Trophoblast cell (in vitro differentiated cells and primary cell): ENCODE measurements around the gene BCAN.

ENCODE experiments used
- DNase-seq, 2 donors: peaks; one replicate each; pipeline ENCODE4 v3.0.0-alpha.2; 2016
- H2AFZ ChIP-seq: 2 replicates; pipeline ENCODE4 v1.6.1; 2013; ENCODE audit warnings: low read length, moderate library complexity, mild to moderate bottlenecking; ENCODE audit not compliant: insufficient read depth, poor library complexity
- H2AK5ac ChIP-seq: 2 replicates; pipeline ENCODE4 v1.6.1; 2013; ENCODE audit warnings: mild to moderate bottlenecking, low read length
- H2BK120ac ChIP-seq: 2 replicates; pipeline ENCODE4 v1.6.1; 2013; ENCODE audit warnings: low read length, mild to moderate bottlenecking, moderate library complexity; ENCODE audit not compliant: insufficient read depth, poor library complexity
- H2BK12ac ChIP-seq: 2 replicates; pipeline ENCODE4 v1.6.1; 2013; ENCODE audit warnings: mild to moderate bottlenecking, low read length, moderate library complexity
- H2BK5ac ChIP-seq: 2 replicates; pipeline ENCODE4 v1.6.1; 2013; ENCODE audit warnings: low read length, low read depth, moderate library complexity, mild to moderate bottlenecking; ENCODE audit not compliant: poor library complexity
- H3K14ac ChIP-seq: 2 replicates; pipeline ENCODE4 v1.6.1; 2013; ENCODE audit warnings: mild to moderate bottlenecking, low read length
- H3K18ac ChIP-seq: 2 replicates; pipeline ENCODE4 v1.6.1; 2013; ENCODE audit warnings: mild to moderate bottlenecking, low read length
- H3K23ac ChIP-seq: 2 replicates; pipeline ENCODE4 v1.6.1; 2013; ENCODE audit warnings: low read length
- H3K27ac ChIP-seq: 2 replicates; pipeline ENCODE4 v1.5.1; 2013; ENCODE audit warnings: low read depth, mild to moderate bottlenecking, inconsistent platforms, low read length, moderate library complexity
- H3K27me3 ChIP-seq: 2 replicates; pipeline ENCODE4 v1.6.1; 2013; ENCODE audit warnings: inconsistent platforms, mild to moderate bottlenecking, low read length, moderate library complexity; ENCODE audit not compliant: insufficient read depth
- H3K36me3 ChIP-seq, 2 experiments: 1 replicate in 1 of 2; 2 replicates in 1 of 2; pipeline ENCODE4 v1.6.1; 2013; ENCODE audit warnings: low read length in 2 of 2, mild to moderate bottlenecking in 2 of 2, moderate library complexity in 1 of 2; ENCODE audit not compliant: insufficient read depth in 2 of 2, control insufficient read depth in 1 of 2
- H3K4ac ChIP-seq: 2 replicates; pipeline ENCODE4 v1.6.1; 2013; ENCODE audit warnings: low read depth, mild to moderate bottlenecking, low read length, moderate library complexity
- H3K4me1 ChIP-seq, 2 experiments: 1 replicate in 1 of 2; 2 replicates in 1 of 2; pipeline ENCODE4 v1.6.1; 2013; ENCODE audit warnings: low read length in 2 of 2, mild to moderate bottlenecking in 2 of 2, moderate library complexity in 1 of 2; ENCODE audit not compliant: insufficient read depth in 2 of 2, control insufficient read depth in 1 of 2
- H3K4me2 ChIP-seq: 2 replicates; pipeline ENCODE4 v1.6.1; 2013; ENCODE audit warnings: inconsistent platforms, mild to moderate bottlenecking, low read length, moderate library complexity
- H3K4me3 ChIP-seq: 2 replicates; pipeline ENCODE4 v1.5.1; 2013; ENCODE audit warnings: mild to moderate bottlenecking, low read depth, low read length, inconsistent platforms
- H3K79me1 ChIP-seq: one replicate; pipeline ENCODE4 v1.6.1; 2013; ENCODE audit warnings: low read length
- H3K79me2 ChIP-seq: 2 replicates; pipeline ENCODE4 v1.6.1; 2013; ENCODE audit warnings: low read length, mild to moderate bottlenecking; ENCODE audit not compliant: control insufficient read depth, insufficient read depth, poor library complexity
- H3K9ac ChIP-seq: 2 replicates; pipeline ENCODE4 v1.6.1; 2013; ENCODE audit warnings: mild to moderate bottlenecking, low read length
- H3K9me3 ChIP-seq: 2 replicates; pipeline ENCODE4 v1.6.1; 2013; ENCODE audit warnings: low read depth, mild to moderate bottlenecking, control low read depth, inconsistent platforms, low read length; ENCODE audit not compliant: insufficient read depth
- H4K12ac ChIP-seq: 2 replicates; pipeline ENCODE4 v1.6.1; 2013; ENCODE audit warnings: low read depth, mild to moderate bottlenecking, low read length, moderate library complexity
- H4K8ac ChIP-seq: 2 replicates; pipeline ENCODE4 v1.6.1; 2013; ENCODE audit warnings: low read depth, mild to moderate bottlenecking, low read length, moderate library complexity
- H4K91ac ChIP-seq: one replicate; pipeline ENCODE4 v1.6.1; 2013; ENCODE audit warnings: low read depth, mild to moderate bottlenecking, low read length, moderate library complexity
- WGBS: extraction: QIAGEN DNeasy Blood & Tissue Kit; methylation state at CpG from one replicate; pipeline ENCODE4 v1.1.7; 2013; ENCODE audit warnings: missing lambda C conversion rate; ENCODE audit not compliant: insufficient read length, insufficient coverage; ENCODE audit errors: extremely low coverage; 5-methylcytosine and 5-hydroxymethylcytosine counted together

Gene BCAN

DNA sequence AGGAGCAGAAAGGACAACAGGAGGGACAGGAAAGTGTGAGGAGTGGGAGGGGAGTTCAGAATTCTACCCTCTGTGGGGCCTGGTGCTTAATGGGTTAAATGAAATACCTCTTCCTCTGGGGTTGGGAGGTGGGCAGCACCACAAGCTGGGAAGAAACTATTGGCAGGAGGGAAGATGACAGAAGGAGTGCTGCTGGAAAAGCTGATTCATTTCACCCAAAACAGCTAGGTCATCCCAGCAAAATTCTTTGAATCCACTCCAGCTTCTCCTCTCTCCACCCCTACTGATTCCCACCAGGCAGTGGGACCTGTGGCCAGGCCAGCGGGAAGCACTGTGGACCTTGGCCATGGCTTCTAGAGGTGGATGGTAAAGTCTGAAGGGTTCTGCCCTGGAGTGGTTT lies 12.8 kb downstream of the BCAN start:
- no peak overlapping the region for H2BK12ac ChIP-seq
- H3K4me3 ChIP-seq, result no peak overlapping the region
- no peaks in the 10 kb centered on the region for H3K79me1 ChIP-seq
- no peak overlapping the region for H3K4ac ChIP-seq
- H2BK5ac ChIP-seq, result no peak overlapping the region
- no peak overlapping the region for H4K12ac ChIP-seq
- H3K4me2 ChIP-seq, result no peak overlapping the region
- H3K27me3 ChIP-seq, result peaks cover 11% of the 10 kb centered on the region
- H4K91ac ChIP-seq, result no peak overlapping the region
- H3K23ac ChIP-seq, result no peak overlapping the region
- H2AFZ ChIP-seq, result no peak overlapping the region
- H3K36me3 ChIP-seq, result no peaks in the 10 kb centered on the region
- DNase-seq, result no peak
- H3K14ac ChIP-seq, result no peak overlapping the region
- no peak overlapping the region for H4K8ac ChIP-seq
- H3K9ac ChIP-seq, result no peak overlapping the region
- no peak overlapping the region for H2AK5ac ChIP-seq
- H3K79me2 ChIP-seq, result no peaks in the 10 kb centered on the region
- no peak overlapping the region for H3K27ac ChIP-seq
- peaks cover 2 to 9% of the 10 kb centered on the region in 2 experiments for H3K4me1 ChIP-seq
- H3K18ac ChIP-seq, result no peak overlapping the region
- H2BK120ac ChIP-seq, result no peak overlapping the region
- no peaks in the 10 kb centered on the region for H3K9me3 ChIP-seq
- WGBS, result no CpG with 5 or more reads among the region's 1 CpG

DNA sequence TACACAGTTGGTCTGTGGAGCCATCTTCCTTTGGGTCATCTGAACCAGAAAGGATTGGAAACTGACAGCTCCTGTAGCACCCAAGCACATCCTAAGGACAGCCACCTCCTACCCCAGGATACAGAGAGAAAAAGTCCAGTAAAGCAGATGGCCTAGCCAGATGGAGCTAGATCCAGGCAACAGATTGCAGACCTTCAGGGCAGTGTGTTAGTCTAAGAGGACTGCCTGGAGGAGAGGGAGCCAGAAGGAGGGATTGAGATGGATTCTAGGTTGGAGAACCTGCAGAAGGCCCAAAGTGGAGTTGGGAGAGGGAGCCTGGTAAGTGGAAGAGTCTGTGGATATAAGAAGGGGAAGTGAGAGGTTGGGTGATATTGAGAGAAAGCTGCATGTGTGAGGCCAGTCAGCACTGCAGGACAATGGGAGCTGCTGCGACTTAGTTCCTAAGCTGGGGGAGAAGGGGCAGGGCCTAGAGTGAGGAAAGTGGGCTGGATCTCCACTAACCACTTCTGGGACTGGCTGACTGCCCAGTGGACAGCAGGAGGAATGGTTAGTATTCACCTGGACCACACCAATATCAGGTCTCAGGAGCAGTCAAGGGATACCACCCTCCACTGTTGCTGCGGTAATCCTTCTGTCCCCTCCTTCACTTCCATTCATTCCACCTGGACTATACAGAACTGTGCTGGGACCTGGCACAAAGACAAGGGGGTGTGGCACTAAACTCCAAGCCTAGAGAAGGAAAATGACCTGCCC lies 13.4 kb downstream of the BCAN start:
- H3K27ac ChIP-seq, result no peak overlapping the region
- no peak overlapping the region for H4K91ac ChIP-seq
- H3K18ac ChIP-seq, result no peak overlapping the region
- no peak overlapping the region for H3K4me3 ChIP-seq
- H2BK12ac ChIP-seq, result no peak overlapping the region
- no peak for DNase-seq
- no peaks in the 10 kb centered on the region for H3K36me3 ChIP-seq
- no peaks in the 10 kb centered on the region for H3K9me3 ChIP-seq
- H3K4me1 ChIP-seq, result peaks cover 5 to 12% of the 10 kb centered on the region in 2 experiments
- no peak overlapping the region for H3K9ac ChIP-seq
- peaks cover 1% of the 10 kb centered on the region for H3K79me1 ChIP-seq
- H2AK5ac ChIP-seq, result no peak overlapping the region
- no CpG with 5 or more reads among the region's 2 CpGs for WGBS
- H2BK5ac ChIP-seq, result no peak overlapping the region
- no peaks in the 10 kb centered on the region for H3K79me2 ChIP-seq
- H2AFZ ChIP-seq, result no peak overlapping the region
- no peak overlapping the region for H4K8ac ChIP-seq
- H3K4me2 ChIP-seq, result no peak overlapping the region
- H2BK120ac ChIP-seq, result no peak overlapping the region
- H3K27me3 ChIP-seq, result peaks cover 10% of the 10 kb centered on the region
- H3K23ac ChIP-seq, result no peak overlapping the region
- no peak overlapping the region for H4K12ac ChIP-seq
- no peak overlapping the region for H3K4ac ChIP-seq
- H3K14ac ChIP-seq, result no peak overlapping the region

DNA sequence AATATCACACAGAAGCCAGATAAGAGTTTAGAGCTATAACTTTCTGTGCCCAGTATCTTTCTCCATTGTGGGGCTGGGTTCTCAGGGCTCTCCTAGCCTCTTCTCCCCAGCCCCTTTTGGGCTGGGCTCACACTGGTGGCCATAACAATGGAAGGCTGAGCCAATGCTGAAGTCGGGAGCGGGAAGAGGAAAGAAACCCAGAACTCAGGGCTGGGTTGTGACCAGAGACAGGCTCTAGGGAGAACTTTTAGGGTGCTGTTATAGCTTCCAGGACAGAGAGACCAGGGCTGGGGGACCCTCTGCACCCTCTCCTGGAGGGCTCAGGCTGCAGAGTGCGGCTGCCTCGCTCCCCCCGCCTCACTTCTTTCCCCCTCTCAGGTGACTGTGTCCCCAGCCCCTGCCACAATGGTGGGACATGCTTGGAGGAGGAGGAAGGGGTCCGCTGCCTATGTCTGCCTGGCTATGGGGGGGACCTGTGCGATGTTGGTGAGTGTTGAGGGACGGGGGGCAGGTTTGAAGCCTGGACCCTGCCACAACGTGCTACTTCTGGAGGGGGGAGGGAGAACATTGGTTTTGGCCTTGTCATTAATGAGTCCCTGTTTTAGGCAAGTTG lies 14.1 kb downstream of the BCAN start:
- H3K79me1 ChIP-seq, result peaks cover 8% of the 10 kb centered on the region
- H2BK12ac ChIP-seq, result no peak overlapping the region
- no CpG with 5 or more reads among the region's 9 CpGs for WGBS
- no peak overlapping the region for H3K18ac ChIP-seq
- H3K36me3 ChIP-seq, result no peaks in the 10 kb centered on the region
- no peak overlapping the region for H3K23ac ChIP-seq
- no peak overlapping the region for H2BK120ac ChIP-seq
- no peak overlapping the region for H3K27ac ChIP-seq
- no peaks in the 10 kb centered on the region for H3K79me2 ChIP-seq
- H3K14ac ChIP-seq, result no peak overlapping the region
- no peak overlapping the region for H3K4me3 ChIP-seq
- H4K8ac ChIP-seq, result no peak overlapping the region
- no peak overlapping the region for H3K4me2 ChIP-seq
- no peaks in the 10 kb centered on the region for H3K9me3 ChIP-seq
- no peak overlapping the region for H4K91ac ChIP-seq
- H4K12ac ChIP-seq, result no peak overlapping the region
- no peak overlapping the region for H2BK5ac ChIP-seq
- no peak overlapping the region for H2AK5ac ChIP-seq
- H3K4me1 ChIP-seq, result peaks cover 11 to 19% of the 10 kb centered on the region in 2 experiments
- H3K9ac ChIP-seq, result no peak overlapping the region
- peaks cover 10% of the 10 kb centered on the region for H3K27me3 ChIP-seq
- no peak overlapping the region for H2AFZ ChIP-seq
- no peak for DNase-seq
- no peak overlapping the region for H3K4ac ChIP-seq

DNA sequence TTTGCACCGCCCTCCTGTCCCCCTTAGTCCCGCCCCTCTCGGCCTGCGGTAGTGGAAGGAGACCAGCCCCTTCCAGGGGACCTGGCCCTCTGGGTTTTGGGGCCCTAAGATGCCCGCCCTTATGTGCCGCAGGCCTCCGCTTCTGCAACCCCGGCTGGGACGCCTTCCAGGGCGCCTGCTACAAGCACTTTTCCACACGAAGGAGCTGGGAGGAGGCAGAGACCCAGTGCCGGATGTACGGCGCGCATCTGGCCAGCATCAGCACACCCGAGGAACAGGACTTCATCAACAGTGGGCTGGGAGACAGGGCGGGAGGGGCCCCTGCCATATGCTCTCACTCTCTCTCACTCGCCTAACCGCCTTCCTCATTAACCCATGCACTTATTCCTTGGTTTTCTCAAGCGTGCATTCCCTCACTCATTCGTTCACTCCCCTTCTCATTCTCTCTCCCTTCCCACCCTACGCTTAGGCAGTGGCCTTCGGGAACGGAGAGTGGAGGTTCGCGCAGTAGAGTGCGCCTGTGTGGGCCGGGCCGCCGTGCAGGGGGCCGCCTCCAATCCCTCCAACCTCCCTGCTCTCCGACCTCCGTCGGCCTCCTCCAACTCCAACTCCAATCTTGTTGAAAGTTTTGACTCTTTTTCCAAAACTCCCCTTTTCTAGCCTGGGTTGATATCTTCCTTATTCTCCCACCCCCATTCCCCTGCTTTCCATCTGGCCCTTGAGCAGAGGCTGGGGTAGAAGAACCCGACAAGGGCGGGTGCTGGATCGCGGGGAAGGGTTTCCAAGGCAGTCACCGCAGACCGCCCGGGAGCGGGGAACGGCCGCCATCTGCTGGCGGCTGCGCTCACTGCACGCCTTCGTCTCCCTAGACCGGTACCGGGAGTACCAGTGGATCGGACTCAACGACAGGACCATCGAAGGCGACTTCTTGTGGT lies 15.2 kb downstream of the BCAN start:
- Histone ChIP-seq H2AFZ (no peak overlapping the region), H4K12ac (no peak overlapping the region), H3K14ac (no peak overlapping the region), H4K91ac (no peak overlapping the region), H3K4me1 (peaks cover 22 to 29% of the 10 kb centered on the region in 2 experiments), H3K79me2 (no peaks in the 10 kb centered on the region), H3K9me3 (no peaks in the 10 kb centered on the region), H3K27me3 (peaks cover 10% of the 10 kb centered on the region), H2BK5ac (no peak overlapping the region), H3K18ac (no peak overlapping the region), H2BK120ac (no peak overlapping the region), H3K4me2 (peak overlapping the region; percentile 46), H2BK12ac (no peak overlapping the region), H4K8ac (no peak overlapping the region), H3K27ac (no peak overlapping the region), H3K79me1 (peaks cover 19% of the 10 kb centered on the region), H3K9ac (no peak overlapping the region), H2AK5ac (no peak overlapping the region), H3K23ac (no peak overlapping the region), H3K36me3 (no peaks in the 10 kb centered on the region), H3K4me3 (no peak overlapping the region), H3K4ac (no peak overlapping the region)
- WGBS, result no CpG with 5 or more reads among the region's 54 CpGs
- DNase-seq, result peak; percentile 64 to 89
